Frontal cortex (tissue), 4 donors: Measurements from ENCODE around the gene GOLGA6L9. TPM values are rescaled to one million over a fixed set of nuclear protein-coding genes. Genes with fewer than 3 reads are reported as not detected.
"Not testable (repeated sequence)": the region's sequence is repeated elsewhere in the genome, so short reads cannot be mapped to it uniquely, and the experiment has no call there.

Source experiments
- DNase-seq, 2 donors: peaks; one replicate each; pipeline ENCODE4 v3.0.0; 2012; ENCODE audit warnings: low spot score in 2 of 2
- FAIRE-seq: peaks from 2 replicates; lab custom pipeline; 2012; peaks lifted over from hg19 to GRCh38; lab: Jason Lieb, UNC
- total RNA-seq: library from RNA; depleted of rRNA; stranded (reverse); fragments of >200 nt; gene quantifications from one replicate; pipeline ENCODE4 v1.2.3, GENCODE V29; 2014
- donor health status: control.
- donor health status: control.
- donor health status: control.

Gene GOLGA6L9, protein sequence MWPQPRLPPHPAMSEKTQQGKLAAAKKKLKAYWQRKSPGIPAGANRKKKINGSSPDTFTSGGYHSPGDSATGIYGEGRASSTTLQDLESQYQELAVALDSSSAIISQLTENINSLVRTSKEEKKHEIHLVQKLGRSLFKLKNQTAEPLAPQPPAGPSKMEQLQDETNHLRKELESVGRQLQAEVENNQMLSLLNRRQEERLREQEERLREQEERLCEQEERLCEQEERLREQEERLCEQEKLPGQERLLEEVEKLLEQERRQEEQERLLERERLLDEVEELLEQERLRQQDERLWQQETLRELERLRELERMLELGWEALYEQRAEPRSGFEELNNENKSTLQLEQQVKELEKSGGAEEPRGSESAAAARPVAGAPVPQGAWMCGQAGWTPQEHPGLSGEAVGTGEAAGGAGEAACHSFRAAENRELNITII
- total RNA-seq: 4.1 TPM

- DNase-seq, FAIRE-seq: not testable (repeated sequence)
Measured at GRCh38 chr15:82429693-82430092, at the start of gene GOLGA6L9. GOLGA6L9 (plus strand) TSS chr15:82429816; CDS start chr15:82430080, 264 bp downstream.

DNA sequence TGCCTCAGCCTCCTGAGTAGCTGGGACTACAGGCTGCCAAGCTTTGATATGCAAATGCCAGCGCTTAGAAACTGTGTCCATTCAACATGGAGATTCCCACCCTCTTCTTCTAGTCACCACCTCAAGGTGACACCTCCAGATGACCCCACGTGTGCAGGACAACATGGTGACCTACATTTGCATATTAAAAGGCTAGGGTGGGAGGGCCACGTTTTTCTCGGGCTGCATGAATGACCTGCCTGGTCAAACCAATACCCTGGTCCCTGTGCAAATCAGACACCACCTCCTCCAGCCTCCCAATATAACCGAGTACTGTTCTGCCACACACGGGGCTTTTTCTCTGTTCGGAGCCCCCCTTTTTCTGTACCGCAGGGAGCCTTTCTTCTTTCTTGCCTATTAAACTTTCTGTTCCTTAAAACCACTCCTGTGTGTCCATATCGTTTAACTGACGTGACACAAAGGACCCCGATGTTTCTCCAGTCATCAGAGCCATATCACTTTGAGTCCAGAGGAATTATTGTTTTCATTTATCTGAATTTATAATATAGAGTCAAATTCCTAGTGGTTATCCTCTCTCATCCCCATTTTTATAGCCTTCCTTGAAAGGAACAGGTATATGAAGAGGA lies 48.2 kb upstream of the GOLGA6L9 start:
- DNase-seq, FAIRE-seq: not testable (repeated sequence)

GRCh38 chr15:82387209-82387608 lies 42.4 kb upstream of the GOLGA6L9 start:
- FAIRE-seq, DNase-seq: not testable (repeated sequence)

- DNase-seq, FAIRE-seq: not testable (repeated sequence)
Measured at GRCh38 chr15:82390152-82390551, 39.5 kb upstream of the GOLGA6L9 start.

GRCh38 chr15:82392077-82392476 lies 37.5 kb upstream of the GOLGA6L9 start:
- FAIRE-seq, DNase-seq: not testable (repeated sequence)

- DNase-seq: no peak
- no peak for FAIRE-seq
Measured at GRCh38 chr15:82393671-82394070, 35.9 kb upstream of the GOLGA6L9 start.

DNA sequence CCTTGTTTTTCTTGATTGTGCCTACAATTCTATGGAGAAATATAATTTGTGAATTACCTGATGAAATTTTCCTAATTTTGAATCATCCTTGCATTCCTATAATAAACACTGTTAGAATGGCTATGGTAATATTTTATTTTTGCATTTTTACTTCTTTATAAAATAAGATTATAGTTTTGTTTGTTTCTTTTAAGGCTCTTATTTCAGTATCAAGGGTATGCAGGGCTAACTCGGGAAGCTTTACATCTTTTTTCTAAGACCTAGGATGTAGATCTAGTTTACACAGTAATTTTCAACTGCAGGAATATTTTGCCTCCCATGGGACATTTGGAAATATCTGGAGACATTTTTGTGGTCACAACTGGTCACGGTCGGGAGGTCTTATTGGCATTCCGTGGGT lies 33.8 kb upstream of the GOLGA6L9 start:
- not testable (repeated sequence) for DNase-seq, FAIRE-seq

DNA sequence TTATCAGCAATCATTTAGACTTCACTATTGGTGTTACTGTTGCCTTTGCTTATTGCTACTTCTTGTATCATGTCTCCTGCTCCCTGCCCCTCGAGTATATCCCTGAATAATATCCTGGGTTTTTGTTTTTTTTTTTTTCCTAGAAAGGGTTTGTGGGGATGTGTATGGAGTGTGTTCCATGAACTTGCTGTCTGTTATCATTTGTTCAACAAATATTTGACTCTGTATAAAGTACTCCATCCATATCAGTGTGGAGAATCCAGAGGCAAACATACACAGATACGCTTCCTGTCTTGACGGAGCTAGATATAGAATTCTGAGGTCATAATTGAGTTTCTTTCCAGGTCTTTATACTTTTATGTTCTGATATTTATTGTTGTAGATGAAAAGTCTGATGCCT lies 31.8 kb upstream of the GOLGA6L9 start:
- FAIRE-seq: no peak
- DNase-seq: no peak

DNA sequence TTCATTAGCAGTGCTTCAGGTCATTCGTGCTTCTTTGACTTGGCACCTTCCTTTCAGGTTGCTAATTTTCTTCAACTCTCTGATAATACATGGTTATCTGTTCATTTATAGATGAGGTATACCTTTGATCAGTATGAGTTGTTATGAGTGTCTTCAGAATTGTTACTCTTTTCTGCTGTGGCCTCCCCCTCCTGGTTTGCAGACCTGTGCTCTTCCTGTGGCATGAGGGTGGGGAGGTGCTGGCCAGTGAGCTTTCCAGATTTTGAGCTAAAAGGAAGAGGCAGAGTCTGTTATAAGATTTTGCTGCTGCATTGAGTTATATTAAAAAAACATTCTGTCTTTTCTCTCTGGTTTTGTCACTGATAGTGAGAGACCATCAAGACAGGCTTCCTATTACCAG lies 30.8 kb upstream of the GOLGA6L9 start:
- FAIRE-seq: no peak
- no peak for DNase-seq

GRCh38 chr15:82399366-82400103 lies 30.1 kb upstream of the GOLGA6L9 start:
- DNase-seq, FAIRE-seq: not testable (repeated sequence)

GRCh38 chr15:82401918-82402317 lies 27.7 kb upstream of the GOLGA6L9 start:
- not testable (repeated sequence) for FAIRE-seq, DNase-seq

DNA sequence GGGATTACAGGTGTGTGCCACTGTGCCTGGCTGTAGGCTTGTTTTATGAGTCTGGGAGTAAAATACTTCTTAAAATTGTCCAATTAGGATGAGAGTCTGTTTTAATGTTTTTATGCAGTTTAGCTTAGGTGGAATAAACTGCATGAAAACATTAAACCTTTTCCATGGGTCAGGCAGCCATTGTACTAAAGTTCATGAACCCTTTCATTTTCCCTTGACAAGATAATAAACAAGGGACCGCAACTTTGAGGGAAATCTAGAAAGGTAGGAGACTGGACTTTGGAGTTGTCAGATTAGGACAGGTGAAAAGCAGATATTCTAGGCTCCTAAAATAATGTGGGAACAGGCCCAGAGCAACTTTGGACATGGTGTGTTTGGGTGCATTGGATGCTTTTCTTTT lies 27.3 kb upstream of the GOLGA6L9 start:
- FAIRE-seq, DNase-seq: not testable (repeated sequence)

DNA sequence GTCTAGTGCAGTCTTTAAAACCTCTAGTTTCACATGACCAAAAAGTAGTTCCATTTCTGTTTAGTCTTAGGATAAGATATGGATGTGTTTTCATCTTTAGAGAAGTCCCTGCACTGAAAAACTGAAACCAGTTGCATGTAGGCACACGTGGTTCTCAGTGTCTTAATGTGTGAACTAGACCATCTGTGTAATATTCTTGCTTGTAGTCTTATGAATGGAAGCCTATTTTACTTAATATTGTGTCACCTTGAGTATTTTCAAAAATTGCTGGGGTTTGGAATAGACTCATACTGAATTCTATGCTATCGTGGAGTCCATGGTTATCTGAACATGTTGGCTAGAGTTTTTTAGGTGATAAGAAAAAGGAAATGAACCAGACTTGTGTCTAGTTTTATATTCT lies 23.4 kb upstream of the GOLGA6L9 start:
- not testable (repeated sequence) for FAIRE-seq, DNase-seq

DNA sequence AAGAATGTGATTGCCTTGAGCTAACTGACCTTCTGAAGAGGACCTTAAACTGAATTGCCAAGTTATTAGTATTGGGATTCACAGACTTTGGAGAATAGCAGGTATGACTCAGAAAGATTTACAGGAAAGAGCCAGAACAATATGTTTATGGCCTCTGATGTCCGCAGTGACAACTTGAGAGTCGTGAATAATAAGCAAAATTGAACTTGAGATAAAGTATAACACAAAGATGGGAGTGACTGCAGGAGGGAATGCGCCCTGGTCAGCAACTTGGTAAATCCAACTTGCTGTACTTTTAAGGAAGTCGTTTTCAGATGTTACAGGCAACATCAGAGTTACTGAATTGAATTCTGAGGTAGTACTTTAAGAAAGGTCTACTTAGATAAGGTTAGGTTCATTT lies 19.3 kb upstream of the GOLGA6L9 start:
- not testable (repeated sequence) for DNase-seq, FAIRE-seq

GRCh38 chr15:82411595-82411994 lies 18.0 kb upstream of the GOLGA6L9 start:
- FAIRE-seq, DNase-seq: not testable (repeated sequence)

GRCh38 chr15:82414525-82415191 lies 15.0 kb upstream of the GOLGA6L9 start:
- FAIRE-seq, DNase-seq: not testable (repeated sequence)

GRCh38 chr15:82420516-82420915 lies 9.1 kb upstream of the GOLGA6L9 start:
- not testable (repeated sequence) for FAIRE-seq

DNA sequence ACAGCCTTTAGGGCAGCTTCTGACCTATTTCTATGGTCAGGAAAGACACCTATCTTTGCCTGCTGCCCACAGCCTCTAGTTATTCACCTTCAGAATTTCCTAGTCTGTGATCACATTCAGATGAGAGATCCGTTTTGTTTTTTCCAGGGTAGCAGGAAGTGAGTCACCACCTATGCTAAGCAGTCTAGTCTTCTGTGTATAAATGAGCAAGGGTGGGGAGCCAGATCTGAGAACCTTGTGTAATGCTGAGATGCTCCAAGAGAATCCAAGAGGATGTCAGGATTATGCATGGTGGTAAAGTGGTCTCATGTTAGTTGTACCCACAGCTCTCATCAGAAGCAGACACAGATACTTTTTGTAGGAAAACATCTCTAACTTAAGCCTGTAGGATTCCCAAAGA lies 8.7 kb upstream of the GOLGA6L9 start:
- not testable (repeated sequence) for DNase-seq, FAIRE-seq

More at GRCh38 chr15:82420516-82420915, 9.1 kb upstream of the GOLGA6L9 start:
- not testable (repeated sequence) for DNase-seq

DNA sequence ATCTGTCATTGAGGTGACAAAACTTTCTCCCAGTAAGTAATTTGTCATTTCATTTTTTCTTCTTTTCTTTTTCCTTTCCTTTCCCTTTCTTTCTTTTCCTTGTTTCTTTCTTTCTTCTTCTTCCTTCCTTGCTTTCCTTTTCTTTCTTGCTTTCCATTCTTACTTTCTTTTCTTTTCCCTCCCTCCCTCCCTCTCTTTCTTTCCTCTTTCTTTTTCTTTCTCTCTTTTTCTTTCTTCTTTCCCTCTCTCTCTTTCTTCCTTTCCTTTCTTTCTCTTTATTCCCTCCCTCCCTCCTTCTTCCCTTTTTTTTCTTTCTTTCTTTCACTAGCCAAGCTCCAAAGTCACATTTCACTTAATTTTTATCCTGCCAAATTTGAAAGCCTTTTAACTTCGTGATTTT lies 2.5 kb upstream of the GOLGA6L9 start:
- DNase-seq, FAIRE-seq: not testable (repeated sequence)
